ENCODE measurements around the gene MEGF11. TPM values are rescaled to one million over a fixed set of nuclear protein-coding genes. Genes with fewer than 3 reads are reported as not detected.

Gene MEGF11
- total RNA-seq, 1 donor from 2014 or later = not detected

DNA sequence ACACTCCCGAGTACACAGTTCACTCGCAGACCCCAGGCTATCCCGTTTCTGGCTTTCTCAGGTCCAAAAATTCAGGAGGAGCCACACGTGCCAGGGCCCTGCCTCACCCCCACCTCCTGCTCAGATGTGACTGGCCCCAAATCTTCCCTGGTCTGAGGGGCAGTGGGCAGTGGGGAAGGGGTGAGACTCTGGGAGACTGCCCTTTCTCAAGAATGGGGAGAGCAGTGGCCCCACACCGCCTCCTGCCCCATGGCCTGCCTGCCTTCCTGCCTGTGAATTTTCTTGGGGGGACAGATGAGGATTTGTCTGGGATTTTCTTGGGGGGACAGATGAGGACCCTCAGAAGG is 174.6 kb downstream of the MEGF11 start:
- POLR2A ChIA-PET = no interaction called here
- CTCF ChIA-PET = no interaction called here
- intact Hi-C loops (cut with micrococcal nuclease) = no loop called here
- peaks cover 23% of the 10 kb centered on the region for H3K27me3 Mint-ChIP-seq
- no peaks in the 10 kb centered on the region for H3K4me1 Mint-ChIP-seq
- ATAC-seq (ENCODE audit: low read depth) (no peak), DNase-seq (no peak)
- no peaks in the 10 kb centered on the region for H3K36me3 Mint-ChIP-seq (ENCODE audit: low read depth)
- H3K4me3 Mint-ChIP-seq = no peak overlapping the region
- TF ChIP-seq, protein P1, sequence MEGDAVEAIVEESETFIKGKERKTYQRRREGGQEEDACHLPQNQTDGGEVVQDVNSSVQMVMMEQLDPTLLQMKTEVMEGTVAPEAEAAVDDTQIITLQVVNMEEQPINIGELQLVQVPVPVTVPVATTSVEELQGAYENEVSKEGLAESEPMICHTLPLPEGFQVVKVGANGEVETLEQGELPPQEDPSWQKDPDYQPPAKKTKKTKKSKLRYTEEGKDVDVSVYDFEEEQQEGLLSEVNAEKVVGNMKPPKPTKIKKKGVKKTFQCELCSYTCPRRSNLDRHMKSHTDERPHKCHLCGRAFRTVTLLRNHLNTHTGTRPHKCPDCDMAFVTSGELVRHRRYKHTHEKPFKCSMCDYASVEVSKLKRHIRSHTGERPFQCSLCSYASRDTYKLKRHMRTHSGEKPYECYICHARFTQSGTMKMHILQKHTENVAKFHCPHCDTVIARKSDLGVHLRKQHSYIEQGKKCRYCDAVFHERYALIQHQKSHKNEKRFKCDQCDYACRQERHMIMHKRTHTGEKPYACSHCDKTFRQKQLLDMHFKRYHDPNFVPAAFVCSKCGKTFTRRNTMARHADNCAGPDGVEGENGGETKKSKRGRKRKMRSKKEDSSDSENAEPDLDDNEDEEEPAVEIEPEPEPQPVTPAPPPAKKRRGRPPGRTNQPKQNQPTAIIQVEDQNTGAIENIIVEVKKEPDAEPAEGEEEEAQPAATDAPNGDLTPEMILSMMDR (IDR thresholded peaks at IDR 0.05) = no peak
- no peaks in the 10 kb centered on the region for H3K9me3 Mint-ChIP-seq
- no peak overlapping the region for H3K27ac Mint-ChIP-seq

DNA sequence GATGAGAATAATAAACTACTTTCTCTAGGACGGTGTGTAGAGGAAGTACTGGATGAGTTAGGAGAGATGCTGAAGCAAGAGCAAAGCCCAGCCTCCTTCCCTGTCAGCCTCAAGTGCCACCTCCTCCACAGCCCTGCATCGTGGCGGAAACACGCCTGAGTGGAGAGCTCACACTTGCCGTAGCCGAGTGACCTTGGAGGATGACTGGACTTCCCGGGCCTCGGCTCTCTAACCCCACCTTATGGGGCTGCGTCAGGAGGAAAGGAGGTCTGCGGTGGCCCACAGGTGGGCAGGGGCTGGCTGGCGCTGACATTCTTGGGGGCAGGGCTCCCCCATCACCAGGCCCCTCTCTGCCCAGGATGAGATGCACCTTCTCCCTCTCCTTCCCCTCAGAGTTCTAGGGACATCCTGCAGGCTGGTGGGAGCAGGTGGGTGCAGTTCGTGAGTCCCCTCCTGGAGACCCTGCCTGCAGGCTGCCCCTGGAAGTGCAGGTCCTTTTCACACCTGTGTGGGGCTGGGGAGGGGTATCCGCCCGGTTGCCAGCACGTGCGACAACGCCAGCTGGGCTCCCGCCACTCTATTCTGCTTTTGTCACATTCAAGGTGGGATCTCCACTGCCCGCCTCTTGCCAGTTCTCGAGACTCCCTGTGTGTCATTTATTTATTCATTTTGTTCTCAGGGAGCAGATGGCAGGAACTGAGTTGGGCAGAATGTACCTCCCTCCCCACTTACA is 175.2 kb downstream of the MEGF11 start:
- TF ChIP-seq, protein P1 (IDR thresholded peaks at IDR 0.05) = no peak
- no peaks in the 10 kb centered on the region for H3K9me3 Mint-ChIP-seq
- ChIA-PET POLR2A (no interaction called here), CTCF (no interaction called here)
- H3K4me3 Mint-ChIP-seq = no peak overlapping the region
- H3K27me3 Mint-ChIP-seq = peaks cover 26% of the 10 kb centered on the region
- ATAC-seq (ENCODE audit: low read depth) = no peak
- no peaks in the 10 kb centered on the region for H3K4me1 Mint-ChIP-seq
- DNase-seq = no peak
- intact Hi-C loops (cut with micrococcal nuclease) = no loop called here
- H3K36me3 Mint-ChIP-seq (ENCODE audit: low read depth) = no peaks in the 10 kb centered on the region
- no peak overlapping the region for H3K27ac Mint-ChIP-seq

DNA sequence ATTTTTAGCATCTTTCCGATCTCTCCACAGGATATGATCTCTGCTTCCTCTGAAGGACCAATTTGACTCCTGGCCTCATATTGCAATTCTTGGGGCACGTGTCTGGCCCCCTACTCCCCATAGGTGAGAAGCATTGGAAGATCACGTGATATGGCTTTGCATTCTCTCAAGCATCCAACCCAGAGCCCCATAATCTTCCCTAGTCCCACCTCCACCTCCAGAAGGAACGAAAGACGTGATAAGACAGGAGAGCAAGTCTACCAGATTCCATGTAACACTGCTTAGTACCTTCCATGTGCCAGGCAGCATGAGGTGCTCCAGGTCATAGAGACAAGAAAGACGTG is 176.3 kb downstream of the MEGF11 start:
- Mint-ChIP-seq H3K4me3 (no peak overlapping the region), H3K4me1 (no peaks in the 10 kb centered on the region), H3K36me3 (ENCODE audit: low read depth) (no peaks in the 10 kb centered on the region), H3K9me3 (no peaks in the 10 kb centered on the region), H3K27me3 (peaks cover 21% of the 10 kb centered on the region), H3K27ac (no peak overlapping the region)
- ChIA-PET POLR2A (no interaction called here), CTCF (no interaction called here)
- intact Hi-C loops (cut with micrococcal nuclease) = no loop called here
- TF ChIP-seq, protein P1 (IDR thresholded peaks at IDR 0.05) = no peak
- ATAC-seq (ENCODE audit: low read depth) (no peak), DNase-seq (no peak)

DNA sequence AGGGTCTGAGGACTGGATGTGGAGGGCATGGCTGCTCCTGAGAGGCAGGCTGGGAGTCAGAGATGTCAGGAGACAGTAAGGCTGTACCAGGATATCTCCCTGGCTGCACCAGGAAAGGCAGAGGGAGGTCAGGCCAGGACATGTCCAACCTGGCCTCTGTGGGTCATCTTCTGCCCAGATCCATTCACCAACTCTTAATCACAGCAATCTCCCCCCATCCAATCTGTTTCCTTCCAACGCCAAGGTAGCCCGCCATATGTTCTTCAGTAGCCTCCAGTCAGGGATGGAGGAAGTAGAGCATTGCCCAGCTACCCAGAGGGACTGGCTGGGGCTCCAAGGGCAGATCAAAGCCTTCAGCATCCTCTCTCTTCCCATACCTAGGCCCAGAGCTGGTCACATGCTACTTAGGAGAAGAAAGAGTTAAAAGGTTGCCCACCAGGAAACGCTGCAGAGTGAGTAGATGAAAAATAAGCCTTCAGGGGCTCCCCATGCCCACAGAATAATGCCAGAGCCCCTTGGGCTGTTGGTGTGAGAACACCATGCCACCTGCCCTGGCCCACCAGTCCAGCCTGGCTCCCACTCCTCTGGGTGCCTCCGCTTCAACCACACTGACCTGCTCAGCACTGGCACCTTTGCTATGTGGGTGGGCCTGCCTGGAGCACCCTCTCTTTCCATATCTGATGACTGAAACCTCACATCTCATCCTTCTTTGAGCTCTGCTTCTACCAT is 176.8 kb downstream of the MEGF11 start:
- Mint-ChIP-seq H3K27ac (no peak overlapping the region), H3K4me3 (no peak overlapping the region), H3K9me3 (no peaks in the 10 kb centered on the region), H3K27me3 (peaks cover 21% of the 10 kb centered on the region), H3K36me3 (ENCODE audit: low read depth) (no peaks in the 10 kb centered on the region), H3K4me1 (no peaks in the 10 kb centered on the region)
- DNase-seq (no peak), ATAC-seq (ENCODE audit: low read depth) (no peak)
- TF ChIP-seq, protein P1 (IDR thresholded peaks at IDR 0.05) = no peak
- intact Hi-C loops (cut with micrococcal nuclease) = no loop called here
- ChIA-PET CTCF (no interaction called here), POLR2A (no interaction called here)

DNA sequence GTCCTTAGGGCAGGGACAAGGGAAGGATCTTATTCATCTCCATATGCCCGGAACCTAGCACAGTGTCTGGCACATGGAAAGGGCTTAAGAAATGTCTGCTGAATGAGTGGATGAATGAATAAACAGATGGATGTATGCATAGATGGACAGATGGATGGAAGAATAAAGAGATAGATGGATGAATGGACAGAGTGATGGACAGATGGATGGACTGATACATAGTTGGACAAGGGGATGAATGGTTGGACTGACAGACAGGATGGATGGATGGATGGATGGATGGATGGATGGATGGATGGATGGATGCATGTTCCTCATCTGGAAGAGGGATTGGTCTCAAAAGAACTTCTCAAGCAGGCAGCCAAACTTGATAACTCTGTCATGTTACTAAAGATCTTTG is 177.6 kb downstream of the MEGF11 start:
- Mint-ChIP-seq H3K27me3 (peaks cover 20% of the 10 kb centered on the region), H3K36me3 (ENCODE audit: low read depth) (no peaks in the 10 kb centered on the region), H3K9me3 (no peaks in the 10 kb centered on the region), H3K4me3 (no peak overlapping the region), H3K4me1 (no peaks in the 10 kb centered on the region), H3K27ac (no peak overlapping the region)
- ChIA-PET POLR2A (no interaction called here), CTCF (no interaction called here)
- no peak for ATAC-seq (ENCODE audit: low read depth)
- DNase-seq = no peak
- intact Hi-C loops (cut with micrococcal nuclease) = no loop called here
- TF ChIP-seq, protein P1 (IDR thresholded peaks at IDR 0.05) = no peak
